Panc1 (cell line): ENCODE data around the gene LZTS3. TPM values are rescaled to one million over a fixed set of nuclear protein-coding genes. Genes with fewer than 3 reads are reported as not detected.
"Not testable (repeated sequence)": the region's sequence is repeated elsewhere in the genome, so short reads cannot be mapped to it uniquely, and the experiment has no call there.

Source experiments
- ATAC-seq: fragments of 200-7000 bp; cut with Tn5 transposase; 2 replicates; pipeline ENCODE4 v1.9.1; 2020; ENCODE audit warnings: mild to moderate bottlenecking, moderate library complexity
- BruUV-seq: library from RNA; stranded (reverse); fragments of 400-500 nt; replicated peaks from 2 replicates; lab custom pipeline; 2021; lab: Mats Ljungman, UMichigan
- CTCF ChIA-PET: fragments of 300-600 bp; sonication (Branson Sonifier 250); formaldehyde crosslinking; loops from one replicate; lab custom pipeline; 2022; ENCODE audit warnings: antibody characterized with exemption; lab: Charles Lee
- POLR2A ChIA-PET: fragments of 300-600 bp; sonication (Branson Sonifier 250); formaldehyde crosslinking; loops from one replicate; lab custom pipeline; 2022; ENCODE audit warnings: antibody characterized with exemption; lab: Charles Lee
- DNase-seq: peaks from one replicate; pipeline ENCODE4 v3.0.0-alpha.2; 2010; ENCODE audit warnings: low read depth, low spot score
- H3K27ac ChIP-seq: 2 replicates; pipeline ENCODE4 v1.5.1; 2011; ENCODE audit warnings: mild to moderate bottlenecking, low read length, inconsistent platforms
- H3K27me3 ChIP-seq: fragments of 200-500 bp; sonication (Bioruptor generic); 2 replicates; pipeline ENCODE4 v1.6.0; 2014; ENCODE audit warnings: low read length, inconsistent platforms; ENCODE audit not compliant: control insufficient read depth, insufficient read depth
- H3K36me3 ChIP-seq: fragments of 200-500 bp; sonication (Bioruptor generic); 2 replicates; pipeline ENCODE4 v1.5.1; 2014; ENCODE audit warnings: inconsistent platforms, mild to moderate bottlenecking, low read length, moderate library complexity; ENCODE audit not compliant: control insufficient read depth, insufficient read depth
- H3K4me1 ChIP-seq: 2 replicates; pipeline ENCODE4 v1.5.1; 2011; ENCODE audit warnings: inconsistent platforms, mild to moderate bottlenecking, low read length, moderate library complexity; ENCODE audit not compliant: control insufficient read depth, insufficient read depth
- H3K4me3 ChIP-seq, 2 experiments: 2 replicates each; pipeline ENCODE4 v1.5.1; 2011 to 2012; ENCODE audit warnings: low read depth in 2 of 2, low read length in 2 of 2, mild to moderate bottlenecking in 2 of 2, inconsistent platforms in 1 of 2, moderate library complexity in 1 of 2
- H3K9me3 ChIP-seq: fragments of 200-500 bp; sonication (Bioruptor generic); 2 replicates; pipeline ENCODE4 v1.5.1; 2014; ENCODE audit warnings: low read depth, mild to moderate bottlenecking, inconsistent platforms, low read length, moderate library complexity; ENCODE audit not compliant: control insufficient read depth, insufficient read depth
- POLR2AphosphoS5 ChIP-seq: IDR thresholded peaks from 2 replicates; pipeline ENCODE4 v1.6.1; 2012; ENCODE audit warnings: mild to moderate bottlenecking, low read depth, low read length, moderate library complexity
- SIN3A ChIP-seq: IDR thresholded peaks from 2 replicates; pipeline ENCODE4 v1.6.1; 2012; ENCODE audit warnings: low read depth, mild to moderate bottlenecking, low read length, moderate library complexity, borderline replicate concordance; ENCODE audit not compliant: insufficient read depth
- TCF7L2 ChIP-seq: IDR thresholded peaks from 2 replicates; pipeline ENCODE4 v1.6.1; 2011; ENCODE audit warnings: mild to moderate bottlenecking, low read depth, low read length, inconsistent platforms
- in situ Hi-C: cut with HindIII; loops from 2 replicates; pipeline ENCODE4 v1.10.0; 2016; ENCODE audit warnings: low sequenced_read_pairs, low pct_unique_long_range_greater_than_20kb
- intact Hi-C: fragments of 100-400 bp; cut with micrococcal nuclease; formaldehyde crosslinking; loops from one replicate; pipeline ENCODE4 v1.10.0; 2022; ENCODE audit not compliant: unreplicated experiment
- total RNA-seq: library from RNA; stranded (reverse); gene quantifications from one replicate; pipeline ENCODE4 v1.2.1, GENCODE V29; 2021; ENCODE audit not compliant: unreplicated experiment
- TF ChIP-seq, protein P1 (sequence below): fragments of 450-650 bp; IDR thresholded peaks from 2 replicates; pipeline ENCODE4 v1.5.1; 2017; ENCODE audit warnings: mild to moderate bottlenecking
- TF ChIP-seq, protein P2 (sequence below), 2 experiments: IDR thresholded peaks; 2 replicates each; pipeline ENCODE4 v1.6.1; 2011 to 2012; ENCODE audit warnings: low read depth in 2 of 2, control low read depth in 1 of 2, low read length in 1 of 2, mild to moderate bottlenecking in 1 of 2, moderate library complexity in 1 of 2; ENCODE audit not compliant: insufficient read depth in 1 of 2

Gene LZTS3
- total RNA-seq, 1 experiment from 2014 or later: 5.2 TPM

DNA sequence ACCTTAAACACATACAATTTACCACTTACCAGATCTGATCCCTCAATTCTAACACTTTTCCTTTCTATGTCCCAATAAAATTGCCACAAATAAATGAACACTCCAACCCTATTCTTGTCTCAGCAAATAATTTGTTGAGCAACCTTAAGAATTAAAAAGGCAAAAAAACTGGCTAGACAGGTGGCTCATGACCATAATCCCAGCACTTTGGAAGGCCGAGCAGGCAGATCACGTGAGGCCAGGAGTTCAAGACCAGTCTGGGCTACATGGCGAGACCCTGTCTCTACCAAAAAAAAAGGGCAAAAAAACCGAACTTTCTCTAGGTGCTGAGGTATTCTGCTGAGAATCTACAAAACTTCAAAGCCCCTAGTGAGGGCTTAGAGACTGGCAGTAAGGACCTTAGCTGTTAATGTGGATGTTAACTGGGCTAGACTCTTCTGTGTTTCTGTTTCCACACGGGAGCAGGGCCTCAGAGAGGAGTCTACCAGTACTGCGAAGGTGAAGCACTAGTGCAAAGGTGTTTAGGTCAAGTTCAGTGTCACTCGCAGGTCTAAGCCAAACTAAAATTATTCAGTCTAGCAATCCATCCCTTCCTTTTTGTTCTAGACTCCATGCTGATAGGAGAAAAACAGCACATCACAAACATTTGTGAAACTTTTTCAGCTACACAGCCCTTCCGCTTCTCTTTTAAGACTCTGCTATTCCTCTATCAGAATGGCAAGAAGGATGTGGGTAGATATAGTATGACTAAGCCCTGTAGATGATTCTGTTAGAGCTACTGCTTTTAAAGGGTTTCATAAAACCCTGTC, 16.3 kb downstream of the LZTS3 start:
- intact Hi-C loops: no loop called here
- BruUV-seq: no TSS peak
- no peaks in the 10 kb centered on the region for H3K9me3 ChIP-seq
- H3K27me3 ChIP-seq: no peaks in the 10 kb centered on the region
- H3K36me3 ChIP-seq: peaks cover 7% of the 10 kb centered on the region
- in situ Hi-C loops: no loop called here
- TF ChIP-seq, protein P1, sequence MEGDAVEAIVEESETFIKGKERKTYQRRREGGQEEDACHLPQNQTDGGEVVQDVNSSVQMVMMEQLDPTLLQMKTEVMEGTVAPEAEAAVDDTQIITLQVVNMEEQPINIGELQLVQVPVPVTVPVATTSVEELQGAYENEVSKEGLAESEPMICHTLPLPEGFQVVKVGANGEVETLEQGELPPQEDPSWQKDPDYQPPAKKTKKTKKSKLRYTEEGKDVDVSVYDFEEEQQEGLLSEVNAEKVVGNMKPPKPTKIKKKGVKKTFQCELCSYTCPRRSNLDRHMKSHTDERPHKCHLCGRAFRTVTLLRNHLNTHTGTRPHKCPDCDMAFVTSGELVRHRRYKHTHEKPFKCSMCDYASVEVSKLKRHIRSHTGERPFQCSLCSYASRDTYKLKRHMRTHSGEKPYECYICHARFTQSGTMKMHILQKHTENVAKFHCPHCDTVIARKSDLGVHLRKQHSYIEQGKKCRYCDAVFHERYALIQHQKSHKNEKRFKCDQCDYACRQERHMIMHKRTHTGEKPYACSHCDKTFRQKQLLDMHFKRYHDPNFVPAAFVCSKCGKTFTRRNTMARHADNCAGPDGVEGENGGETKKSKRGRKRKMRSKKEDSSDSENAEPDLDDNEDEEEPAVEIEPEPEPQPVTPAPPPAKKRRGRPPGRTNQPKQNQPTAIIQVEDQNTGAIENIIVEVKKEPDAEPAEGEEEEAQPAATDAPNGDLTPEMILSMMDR: no peak
- TF ChIP-seq POLR2AphosphoS5 (no peak), TCF7L2 (no peak), SIN3A (no peak)
- TF ChIP-seq, protein P2, sequence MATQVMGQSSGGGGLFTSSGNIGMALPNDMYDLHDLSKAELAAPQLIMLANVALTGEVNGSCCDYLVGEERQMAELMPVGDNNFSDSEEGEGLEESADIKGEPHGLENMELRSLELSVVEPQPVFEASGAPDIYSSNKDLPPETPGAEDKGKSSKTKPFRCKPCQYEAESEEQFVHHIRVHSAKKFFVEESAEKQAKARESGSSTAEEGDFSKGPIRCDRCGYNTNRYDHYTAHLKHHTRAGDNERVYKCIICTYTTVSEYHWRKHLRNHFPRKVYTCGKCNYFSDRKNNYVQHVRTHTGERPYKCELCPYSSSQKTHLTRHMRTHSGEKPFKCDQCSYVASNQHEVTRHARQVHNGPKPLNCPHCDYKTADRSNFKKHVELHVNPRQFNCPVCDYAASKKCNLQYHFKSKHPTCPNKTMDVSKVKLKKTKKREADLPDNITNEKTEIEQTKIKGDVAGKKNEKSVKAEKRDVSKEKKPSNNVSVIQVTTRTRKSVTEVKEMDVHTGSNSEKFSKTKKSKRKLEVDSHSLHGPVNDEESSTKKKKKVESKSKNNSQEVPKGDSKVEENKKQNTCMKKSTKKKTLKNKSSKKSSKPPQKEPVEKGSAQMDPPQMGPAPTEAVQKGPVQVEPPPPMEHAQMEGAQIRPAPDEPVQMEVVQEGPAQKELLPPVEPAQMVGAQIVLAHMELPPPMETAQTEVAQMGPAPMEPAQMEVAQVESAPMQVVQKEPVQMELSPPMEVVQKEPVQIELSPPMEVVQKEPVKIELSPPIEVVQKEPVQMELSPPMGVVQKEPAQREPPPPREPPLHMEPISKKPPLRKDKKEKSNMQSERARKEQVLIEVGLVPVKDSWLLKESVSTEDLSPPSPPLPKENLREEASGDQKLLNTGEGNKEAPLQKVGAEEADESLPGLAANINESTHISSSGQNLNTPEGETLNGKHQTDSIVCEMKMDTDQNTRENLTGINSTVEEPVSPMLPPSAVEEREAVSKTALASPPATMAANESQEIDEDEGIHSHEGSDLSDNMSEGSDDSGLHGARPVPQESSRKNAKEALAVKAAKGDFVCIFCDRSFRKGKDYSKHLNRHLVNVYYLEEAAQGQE (IDR thresholded peaks at IDR 0.05; ENCODE audit: insufficient read depth in 1 of 2, low read depth in 2 of 2, low read length in 1 of 2): no peak
- DNase-seq (no peak), ATAC-seq (no peak)
- H3K4me1 ChIP-seq: peaks cover 12% of the 10 kb centered on the region
- H3K4me3 ChIP-seq: no peak overlapping the region
- no peak overlapping the region for H3K27ac ChIP-seq
- ChIA-PET POLR2A (interaction anchor here (0.7 kb wide), 1 partner anchor 845 kb away, joined by 7 read pairs; no protein-coding TSS in a partner anchor), CTCF (no interaction called here)

DNA sequence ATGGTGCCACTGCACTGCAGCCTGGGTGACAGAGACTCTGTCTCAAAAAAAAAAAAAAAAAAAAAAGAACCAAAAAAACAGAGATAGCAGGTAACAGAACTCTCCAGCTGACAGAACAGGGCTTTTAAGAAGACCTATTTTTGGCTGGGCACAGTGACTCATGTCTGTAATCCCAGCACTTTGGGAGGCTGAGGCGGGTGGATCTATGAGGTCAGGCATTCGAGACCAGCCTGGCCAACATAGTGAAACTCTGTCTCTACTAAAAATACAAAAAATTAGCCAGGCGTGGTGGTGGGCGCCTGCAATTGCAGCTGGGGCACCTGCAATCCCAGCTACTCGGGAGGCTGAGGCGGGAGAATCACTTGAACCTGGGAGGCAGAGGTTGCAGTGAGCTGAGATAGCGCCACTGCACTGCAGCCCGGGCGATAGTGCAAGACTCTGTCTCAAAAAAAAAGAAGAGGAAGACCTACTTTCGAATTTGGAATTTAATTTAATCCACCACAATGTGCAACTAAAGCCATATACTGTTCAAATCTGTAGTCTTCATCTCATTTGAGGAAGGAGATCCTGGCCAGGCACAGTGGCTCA, 21.2 kb downstream of the LZTS3 start:
- CTCF ChIA-PET, H3K9me3 ChIP-seq, BruUV-seq, H3K27me3 ChIP-seq, H3K4me3 ChIP-seq, in situ Hi-C loops, DNase-seq, H3K27ac ChIP-seq, POLR2A ChIA-PET, intact Hi-C loops, H3K4me1 ChIP-seq, ATAC-seq: not testable (repeated sequence)
- peaks cover 15% of the 10 kb centered on the region for H3K36me3 ChIP-seq

DNA sequence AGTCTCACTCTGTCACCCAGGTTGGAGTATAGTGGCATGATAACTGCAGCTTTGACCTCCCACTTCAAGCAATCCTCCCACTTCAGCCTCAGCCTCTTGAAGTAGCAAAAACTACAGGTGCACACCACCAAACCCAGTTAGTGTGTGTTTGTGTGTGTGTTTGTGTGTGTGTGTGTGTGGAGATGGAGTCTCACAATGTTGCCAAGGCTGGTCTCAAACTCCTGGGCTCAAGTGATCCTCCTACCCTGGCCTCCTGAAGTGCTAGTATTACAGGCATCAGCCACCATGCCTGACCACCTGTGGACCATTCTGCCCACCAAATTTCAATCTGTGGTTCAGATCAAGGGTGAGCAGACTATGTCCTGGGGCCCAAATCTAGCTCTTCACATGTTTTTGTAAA, 22.4 kb downstream of the LZTS3 start:
- ChIA-PET POLR2A (no interaction called here), CTCF (no interaction called here)
- in situ Hi-C loops: no loop called here
- no peaks in the 10 kb centered on the region for H3K9me3 ChIP-seq
- no peak overlapping the region for H3K27ac ChIP-seq
- no peak overlapping the region for H3K4me3 ChIP-seq
- no peak for DNase-seq
- no peaks in the 10 kb centered on the region for H3K27me3 ChIP-seq
- peaks cover 15% of the 10 kb centered on the region for H3K36me3 ChIP-seq
- no peak for ATAC-seq
- no TSS peak for BruUV-seq
- TF ChIP-seq, protein P2 (IDR thresholded peaks at IDR 0.05; ENCODE audit: insufficient read depth in 1 of 2, low read depth in 2 of 2, low read length in 1 of 2): no peak
- TF ChIP-seq POLR2AphosphoS5 (no peak), TCF7L2 (no peak), SIN3A (no peak)
- TF ChIP-seq, protein P1: no peak
- H3K4me1 ChIP-seq: no peaks in the 10 kb centered on the region
- intact Hi-C loops: no loop called here
